A549 (cell line): ENCODE data around the gene TBC1D1.

ENCODE experiments used
- BHLHE40 ChIP-seq: IDR thresholded peaks from 2 replicates; pipeline ENCODE4 v1.6.1; 2012; ENCODE audit warnings: low read depth, low read length, inconsistent platforms
- CEBPB ChIP-seq, 2 experiments: fragments of >200 bp in 1 of 2; sonication (Bioruptor Twin) in 1 of 2; formaldehyde crosslinking in 1 of 2; IDR thresholded peaks; 2 replicates each; pipeline ENCODE4 v1.6.1; 2012 to 2016
- EHMT2 ChIP-seq: fragments of 200-600 bp; sonication (generic); IDR thresholded peaks from 2 replicates; pipeline ENCODE4 v1.6.1; 2016; ENCODE audit warnings: antibody characterized with exemption, low read depth, mild to moderate bottlenecking, moderate library complexity
- MAX ChIP-seq: IDR thresholded peaks from 2 replicates; pipeline ENCODE4 v1.6.1; 2012
- MYC ChIP-seq: IDR thresholded peaks from 2 replicates; pipeline ENCODE4 v1.6.1; 2012; ENCODE audit warnings: mild to moderate bottlenecking, inconsistent platforms, low read length, improper control_type of control experiment, borderline replicate concordance
- NR3C1 ChIP-seq: fragments of >200 bp; sonication (Bioruptor Twin); formaldehyde crosslinking; IDR thresholded peaks from 3 replicates; pipeline ENCODE4 v1.6.1; 2017
- PBX3 ChIP-seq: IDR thresholded peaks from 2 replicates; pipeline ENCODE4 v1.6.1; 2012
- POLR2A ChIP-seq: IDR thresholded peaks from 2 replicates; pipeline ENCODE4 v1.6.1; 2012; ENCODE audit warnings: mild to moderate bottlenecking, low read length
- RFX5 ChIP-seq: fragments of 450-650 bp; IDR thresholded peaks from 2 replicates; pipeline ENCODE4 v1.7.1; 2014; ENCODE audit warnings: antibody characterized with exemption, mild to moderate bottlenecking, moderate library complexity
- SREBF2 ChIP-seq: fragments of 450-650 bp; IDR thresholded peaks from 2 replicates; pipeline ENCODE4 v1.6.1; 2014; ENCODE audit warnings: mild to moderate bottlenecking, moderate library complexity
- TF ChIP-seq, protein P1 (sequence below): fragments of 450-650 bp; IDR thresholded peaks from 2 replicates; pipeline ENCODE4 v1.6.1; 2014; ENCODE audit warnings: antibody characterized with exemption
- TF ChIP-seq, protein P2 (sequence below): fragments of >200 bp; sonication (Bioruptor Twin); formaldehyde crosslinking; IDR thresholded peaks from 3 replicates; pipeline ENCODE4 v1.5.1; 2016
- TF ChIP-seq, protein P3 (sequence below): fragments of 200-600 bp; sonication (generic); IDR thresholded peaks from 2 replicates; pipeline ENCODE4 v1.6.1; 2016; ENCODE audit warnings: antibody characterized with exemption, mild to moderate bottlenecking, moderate library complexity

DNA sequence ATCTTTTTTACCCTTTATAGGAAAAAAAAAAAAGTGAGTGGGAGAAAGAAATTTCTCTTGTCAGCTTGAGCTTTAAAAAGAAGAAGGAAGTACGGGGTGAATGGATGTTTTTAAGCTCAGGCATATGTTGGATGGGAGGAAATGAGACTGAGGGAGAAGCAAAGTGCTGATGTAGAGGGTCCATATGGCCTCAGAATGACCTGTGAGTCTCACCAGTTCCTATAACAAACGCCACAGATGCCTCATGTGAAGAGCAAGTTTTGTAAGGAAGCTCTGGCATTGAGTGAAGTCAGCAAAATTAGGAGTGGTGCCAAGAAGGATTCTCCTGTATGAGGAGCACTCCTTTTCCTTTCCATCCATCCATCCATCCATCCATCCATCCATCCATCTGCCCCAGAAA lies 283.9 kb downstream of the TBC1D1 start:
- TF ChIP-seq, protein P1, sequence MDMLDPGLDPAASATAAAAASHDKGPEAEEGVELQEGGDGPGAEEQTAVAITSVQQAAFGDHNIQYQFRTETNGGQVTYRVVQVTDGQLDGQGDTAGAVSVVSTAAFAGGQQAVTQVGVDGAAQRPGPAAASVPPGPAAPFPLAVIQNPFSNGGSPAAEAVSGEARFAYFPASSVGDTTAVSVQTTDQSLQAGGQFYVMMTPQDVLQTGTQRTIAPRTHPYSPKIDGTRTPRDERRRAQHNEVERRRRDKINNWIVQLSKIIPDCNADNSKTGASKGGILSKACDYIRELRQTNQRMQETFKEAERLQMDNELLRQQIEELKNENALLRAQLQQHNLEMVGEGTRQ = no peak
- TF ChIP-seq MYC = no peak
- no peak for TF ChIP-seq RFX5
- TF ChIP-seq, protein P2, sequence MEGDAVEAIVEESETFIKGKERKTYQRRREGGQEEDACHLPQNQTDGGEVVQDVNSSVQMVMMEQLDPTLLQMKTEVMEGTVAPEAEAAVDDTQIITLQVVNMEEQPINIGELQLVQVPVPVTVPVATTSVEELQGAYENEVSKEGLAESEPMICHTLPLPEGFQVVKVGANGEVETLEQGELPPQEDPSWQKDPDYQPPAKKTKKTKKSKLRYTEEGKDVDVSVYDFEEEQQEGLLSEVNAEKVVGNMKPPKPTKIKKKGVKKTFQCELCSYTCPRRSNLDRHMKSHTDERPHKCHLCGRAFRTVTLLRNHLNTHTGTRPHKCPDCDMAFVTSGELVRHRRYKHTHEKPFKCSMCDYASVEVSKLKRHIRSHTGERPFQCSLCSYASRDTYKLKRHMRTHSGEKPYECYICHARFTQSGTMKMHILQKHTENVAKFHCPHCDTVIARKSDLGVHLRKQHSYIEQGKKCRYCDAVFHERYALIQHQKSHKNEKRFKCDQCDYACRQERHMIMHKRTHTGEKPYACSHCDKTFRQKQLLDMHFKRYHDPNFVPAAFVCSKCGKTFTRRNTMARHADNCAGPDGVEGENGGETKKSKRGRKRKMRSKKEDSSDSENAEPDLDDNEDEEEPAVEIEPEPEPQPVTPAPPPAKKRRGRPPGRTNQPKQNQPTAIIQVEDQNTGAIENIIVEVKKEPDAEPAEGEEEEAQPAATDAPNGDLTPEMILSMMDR = no peak
- TF ChIP-seq CEBPB (IDR thresholded peaks at IDR 0.05) = no peak
- no peak for TF ChIP-seq MAX
- TF ChIP-seq BHLHE40 = no peak
- TF ChIP-seq EHMT2 = no peak
- TF ChIP-seq NR3C1 = no peak
- TF ChIP-seq, protein P3, sequence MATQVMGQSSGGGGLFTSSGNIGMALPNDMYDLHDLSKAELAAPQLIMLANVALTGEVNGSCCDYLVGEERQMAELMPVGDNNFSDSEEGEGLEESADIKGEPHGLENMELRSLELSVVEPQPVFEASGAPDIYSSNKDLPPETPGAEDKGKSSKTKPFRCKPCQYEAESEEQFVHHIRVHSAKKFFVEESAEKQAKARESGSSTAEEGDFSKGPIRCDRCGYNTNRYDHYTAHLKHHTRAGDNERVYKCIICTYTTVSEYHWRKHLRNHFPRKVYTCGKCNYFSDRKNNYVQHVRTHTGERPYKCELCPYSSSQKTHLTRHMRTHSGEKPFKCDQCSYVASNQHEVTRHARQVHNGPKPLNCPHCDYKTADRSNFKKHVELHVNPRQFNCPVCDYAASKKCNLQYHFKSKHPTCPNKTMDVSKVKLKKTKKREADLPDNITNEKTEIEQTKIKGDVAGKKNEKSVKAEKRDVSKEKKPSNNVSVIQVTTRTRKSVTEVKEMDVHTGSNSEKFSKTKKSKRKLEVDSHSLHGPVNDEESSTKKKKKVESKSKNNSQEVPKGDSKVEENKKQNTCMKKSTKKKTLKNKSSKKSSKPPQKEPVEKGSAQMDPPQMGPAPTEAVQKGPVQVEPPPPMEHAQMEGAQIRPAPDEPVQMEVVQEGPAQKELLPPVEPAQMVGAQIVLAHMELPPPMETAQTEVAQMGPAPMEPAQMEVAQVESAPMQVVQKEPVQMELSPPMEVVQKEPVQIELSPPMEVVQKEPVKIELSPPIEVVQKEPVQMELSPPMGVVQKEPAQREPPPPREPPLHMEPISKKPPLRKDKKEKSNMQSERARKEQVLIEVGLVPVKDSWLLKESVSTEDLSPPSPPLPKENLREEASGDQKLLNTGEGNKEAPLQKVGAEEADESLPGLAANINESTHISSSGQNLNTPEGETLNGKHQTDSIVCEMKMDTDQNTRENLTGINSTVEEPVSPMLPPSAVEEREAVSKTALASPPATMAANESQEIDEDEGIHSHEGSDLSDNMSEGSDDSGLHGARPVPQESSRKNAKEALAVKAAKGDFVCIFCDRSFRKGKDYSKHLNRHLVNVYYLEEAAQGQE = no peak
- TF ChIP-seq POLR2A = no peak
- TF ChIP-seq PBX3 = no peak
- TF ChIP-seq SREBF2 = no peak
